ENCODE measurements around the gene TMEM200A.

Gene TMEM200A

DNA sequence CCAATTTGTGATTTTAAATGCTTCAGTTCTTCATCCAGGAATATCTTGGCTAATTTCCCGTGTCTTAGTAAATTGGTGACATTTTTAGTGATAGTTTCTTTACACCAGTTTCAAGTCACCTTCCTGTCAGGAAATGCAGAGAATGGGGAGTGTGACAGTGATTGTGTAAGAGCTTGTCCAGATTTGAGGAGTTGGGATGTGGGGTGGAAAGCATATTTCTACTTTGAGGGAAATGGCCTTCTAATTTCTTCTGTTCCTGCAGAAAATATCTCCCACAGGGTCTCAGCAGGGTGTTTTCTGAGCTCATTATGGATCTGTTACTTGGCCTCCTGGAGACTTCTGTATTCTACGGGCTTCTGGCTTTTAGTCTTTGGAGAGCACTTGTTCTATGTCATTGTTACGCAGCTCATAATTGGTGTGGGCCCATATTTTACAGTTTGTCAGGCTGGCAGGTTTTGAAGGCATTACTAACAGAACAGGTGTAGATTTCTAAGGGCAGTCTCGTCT lies 65.6 kb downstream of the TMEM200A start:
- FAIRE-seq (no peak), DNase-seq (ENCODE audit: insufficient read length) (no peak)
- TF ChIP-seq POLR2A (IDR thresholded peaks at IDR 0.05; ENCODE audit: low read depth, low read length) (no peak), POLR2AphosphoS5 (IDR thresholded peaks at IDR 0.05; ENCODE audit: low read depth, low read length) (no peak), TAF1 (IDR thresholded peaks at IDR 0.05; ENCODE audit: borderline replicate concordance, low read depth, low read length) (no peak)

GRCh38 chr6:130432838-130433237 lies 67.0 kb downstream of the TMEM200A start:
- TF ChIP-seq POLR2AphosphoS5 (IDR thresholded peaks at IDR 0.05; ENCODE audit: low read depth, low read length), result no peak
- TF ChIP-seq POLR2A (IDR thresholded peaks at IDR 0.05; ENCODE audit: low read depth, low read length), result no peak
- TF ChIP-seq TAF1 (IDR thresholded peaks at IDR 0.05; ENCODE audit: borderline replicate concordance, low read depth, low read length), result no peak
- DNase-seq (ENCODE audit: insufficient read length) (no peak), FAIRE-seq (no peak)

GRCh38 chr6:130434174-130434873 lies 68.5 kb downstream of the TMEM200A start:
- TF ChIP-seq TAF1 (IDR thresholded peaks at IDR 0.05; ENCODE audit: borderline replicate concordance, low read depth, low read length), result no peak
- TF ChIP-seq POLR2A (IDR thresholded peaks at IDR 0.05; ENCODE audit: low read depth, low read length), result no peak
- no peak for TF ChIP-seq POLR2AphosphoS5 (IDR thresholded peaks at IDR 0.05; ENCODE audit: low read depth, low read length)
- no peak for FAIRE-seq
- DNase-seq (ENCODE audit: insufficient read length), result no peak

DNA sequence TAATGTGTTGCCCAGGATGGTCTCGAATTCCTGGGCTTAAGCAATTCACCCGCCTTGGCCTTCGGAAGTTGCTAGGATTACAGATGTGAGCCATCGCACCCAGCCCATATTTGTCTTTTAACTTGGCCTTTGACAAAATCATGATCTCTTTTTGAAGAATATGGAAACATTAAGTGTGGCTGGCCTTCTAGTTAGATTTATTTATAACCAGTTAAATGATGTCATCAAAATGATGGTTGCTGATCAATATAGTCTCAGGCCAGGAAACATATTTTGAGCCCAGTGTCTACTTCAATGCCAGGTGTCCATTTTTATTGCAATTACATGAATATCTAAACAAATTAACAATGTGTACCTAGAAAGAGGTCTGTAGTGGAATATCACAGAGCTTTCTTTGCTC lies 69.4 kb downstream of the TMEM200A start:
- TF ChIP-seq TAF1 (IDR thresholded peaks at IDR 0.05; ENCODE audit: borderline replicate concordance, low read depth, low read length) (no peak), POLR2A (IDR thresholded peaks at IDR 0.05; ENCODE audit: low read depth, low read length) (no peak), POLR2AphosphoS5 (IDR thresholded peaks at IDR 0.05; ENCODE audit: low read depth, low read length) (no peak)
- FAIRE-seq (no peak), DNase-seq (ENCODE audit: insufficient read length) (no peak)

GRCh38 chr6:130437961-130438360 lies 72.1 kb downstream of the TMEM200A start:
- DNase-seq (ENCODE audit: insufficient read length) (no peak), FAIRE-seq (no peak)
- TF ChIP-seq POLR2A (IDR thresholded peaks at IDR 0.05; ENCODE audit: low read depth, low read length), result no peak
- TF ChIP-seq TAF1 (IDR thresholded peaks at IDR 0.05; ENCODE audit: borderline replicate concordance, low read depth, low read length), result no peak
- no peak for TF ChIP-seq POLR2AphosphoS5 (IDR thresholded peaks at IDR 0.05; ENCODE audit: low read depth, low read length)

DNA sequence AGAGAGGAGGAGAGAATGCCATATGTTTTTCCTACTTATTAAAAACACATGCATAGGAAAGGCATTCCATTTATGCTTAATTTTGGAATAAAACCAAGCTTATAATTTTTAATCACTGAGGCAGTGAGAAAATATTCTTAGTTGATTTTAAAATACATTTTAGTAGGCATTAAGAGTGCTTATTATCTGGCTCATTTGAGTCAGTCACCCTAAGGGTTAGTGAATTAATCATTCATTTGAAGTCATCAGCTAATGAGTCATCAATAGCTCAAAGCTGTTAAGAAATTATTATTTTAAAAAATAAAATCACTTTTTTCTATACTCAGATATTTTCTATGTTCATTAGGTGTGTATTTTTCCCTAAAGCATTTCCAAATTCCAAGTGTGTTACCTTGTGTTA lies 81.6 kb downstream of the TMEM200A start:
- no peak for TF ChIP-seq POLR2AphosphoS5 (IDR thresholded peaks at IDR 0.05; ENCODE audit: low read depth, low read length)
- no peak for TF ChIP-seq POLR2A (IDR thresholded peaks at IDR 0.05; ENCODE audit: low read depth, low read length)
- no peak for TF ChIP-seq TAF1 (IDR thresholded peaks at IDR 0.05; ENCODE audit: borderline replicate concordance, low read depth, low read length)
- no peak for DNase-seq (ENCODE audit: insufficient read length)
- FAIRE-seq, result no peak

- DNase-seq (ENCODE audit: insufficient read length), result no peak
- TF ChIP-seq POLR2A (IDR thresholded peaks at IDR 0.05; ENCODE audit: low read depth, low read length) (no peak), TAF1 (IDR thresholded peaks at IDR 0.05; ENCODE audit: borderline replicate concordance, low read depth, low read length) (no peak), POLR2AphosphoS5 (IDR thresholded peaks at IDR 0.05; ENCODE audit: low read depth, low read length) (no peak)
- no peak for FAIRE-seq
Observed at GRCh38 chr6:130452336-130452735, 86.5 kb downstream of the TMEM200A start.

- DNase-seq (ENCODE audit: insufficient read length), result no peak
- TF ChIP-seq POLR2AphosphoS5 (IDR thresholded peaks at IDR 0.05; ENCODE audit: low read depth, low read length) (no peak), TAF1 (IDR thresholded peaks at IDR 0.05; ENCODE audit: borderline replicate concordance, low read depth, low read length) (no peak), POLR2A (IDR thresholded peaks at IDR 0.05; ENCODE audit: low read depth, low read length) (no peak)
- no peak for FAIRE-seq
Observed at GRCh38 chr6:130453230-130453629, 87.4 kb downstream of the TMEM200A start.

DNA sequence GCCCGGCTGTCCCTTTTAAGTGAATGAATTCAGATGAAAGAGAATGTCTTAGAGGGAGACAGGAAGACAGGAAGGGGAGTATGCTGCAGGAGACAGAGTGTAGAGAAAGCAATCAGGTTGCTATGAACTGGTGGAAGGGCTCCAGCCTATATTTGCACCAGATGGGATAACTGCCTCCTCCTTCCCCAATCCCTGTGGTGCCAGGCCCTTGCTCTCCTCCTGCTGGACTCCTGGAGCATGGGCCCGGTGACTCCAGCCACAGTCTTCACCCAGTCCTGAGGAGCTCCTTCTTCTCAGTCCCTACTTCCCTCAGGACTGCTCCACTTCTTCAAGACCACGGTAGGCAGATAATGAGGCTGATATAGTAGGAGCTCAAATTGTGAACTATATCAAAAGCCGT lies 91.8 kb downstream of the TMEM200A start:
- TF ChIP-seq POLR2A (IDR thresholded peaks at IDR 0.05; ENCODE audit: low read depth, low read length) (no peak), TAF1 (IDR thresholded peaks at IDR 0.05; ENCODE audit: borderline replicate concordance, low read depth, low read length) (no peak)
- FAIRE-seq, result no peak
- no peak for DNase-seq (ENCODE audit: insufficient read length)

DNA sequence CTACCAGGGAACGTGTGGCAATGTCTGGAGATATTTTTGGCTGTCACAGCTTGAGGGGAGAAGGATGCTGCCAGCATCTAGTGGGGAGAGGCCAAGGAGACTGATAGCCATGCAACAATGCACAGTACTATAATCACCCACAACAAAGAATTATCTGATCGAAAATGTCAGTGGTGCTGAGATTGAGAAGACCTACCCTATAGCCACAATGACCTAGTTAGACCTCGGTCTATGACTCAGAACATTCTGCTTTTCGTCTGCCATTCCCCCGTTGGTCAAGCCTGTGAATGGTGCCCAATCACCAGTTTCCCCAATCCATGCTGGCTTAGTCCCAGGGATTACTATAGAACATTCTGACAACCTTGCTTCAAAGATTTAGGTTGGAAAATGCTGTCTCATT lies 93.5 kb downstream of the TMEM200A start:
- TF ChIP-seq POLR2A (IDR thresholded peaks at IDR 0.05; ENCODE audit: low read depth, low read length), result no peak
- TF ChIP-seq TAF1 (IDR thresholded peaks at IDR 0.05; ENCODE audit: borderline replicate concordance, low read depth, low read length), result no peak
- no peak for TF ChIP-seq POLR2AphosphoS5 (IDR thresholded peaks at IDR 0.05; ENCODE audit: low read depth, low read length)
- DNase-seq (ENCODE audit: insufficient read length), result no peak
- FAIRE-seq, result no peak

DNA sequence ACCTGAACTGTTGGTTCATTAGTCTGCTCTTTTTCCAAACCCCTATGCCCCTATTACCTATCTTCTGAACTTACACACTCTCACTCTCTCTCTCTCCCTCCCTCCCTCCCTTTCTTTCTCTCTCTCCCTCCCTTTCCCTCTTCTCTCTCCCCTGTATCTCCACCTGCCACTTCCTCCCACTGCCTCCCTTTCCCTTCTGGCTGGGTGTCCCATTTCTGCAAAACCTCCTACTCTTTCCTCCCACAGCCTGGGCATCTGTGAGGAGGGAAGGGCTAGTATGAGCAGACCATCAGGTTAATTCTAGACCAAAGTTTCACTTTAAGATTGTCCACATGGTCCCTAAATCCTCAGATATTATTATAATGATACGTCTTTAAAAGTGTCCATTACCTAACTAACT lies 95.1 kb downstream of the TMEM200A start:
- DNase-seq (ENCODE audit: insufficient read length) (no peak), FAIRE-seq (no peak)
- TF ChIP-seq POLR2AphosphoS5 (IDR thresholded peaks at IDR 0.05; ENCODE audit: low read depth, low read length) (no peak), TAF1 (IDR thresholded peaks at IDR 0.05; ENCODE audit: borderline replicate concordance, low read depth, low read length) (no peak), POLR2A (IDR thresholded peaks at IDR 0.05; ENCODE audit: low read depth, low read length) (no peak)

DNA sequence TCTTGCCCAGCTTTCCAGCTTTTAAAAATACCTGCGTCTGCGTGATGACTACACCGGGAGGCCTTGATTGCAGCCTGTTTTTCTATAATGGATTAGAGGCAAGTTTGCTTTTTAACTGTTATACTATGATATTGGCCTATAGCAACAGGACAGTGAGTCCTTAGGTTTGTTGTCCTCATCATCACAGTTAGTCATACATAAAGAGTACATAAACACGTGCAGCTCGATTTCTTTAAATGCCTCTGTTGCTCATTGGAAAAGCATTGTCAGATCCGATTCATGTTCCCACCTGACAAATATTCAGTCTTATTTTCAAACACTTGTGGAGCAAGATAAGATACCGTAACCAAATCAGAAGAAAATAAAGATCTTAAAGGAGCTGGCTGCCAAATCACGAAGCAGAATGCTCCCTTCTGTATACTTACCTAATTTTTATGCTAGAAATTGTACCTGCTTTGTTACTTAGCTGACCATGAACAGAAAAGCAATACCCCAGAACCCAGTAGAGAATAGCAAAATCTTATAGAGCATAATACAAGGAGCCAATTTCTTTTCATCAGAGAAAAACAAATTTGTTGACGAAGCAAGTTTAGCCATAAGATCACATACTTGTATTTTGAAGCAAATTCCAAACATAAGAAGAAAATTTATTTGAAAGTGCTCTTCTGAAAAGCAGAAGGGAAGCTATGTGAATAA lies 100.4 kb downstream of the TMEM200A start:
- no peak for TF ChIP-seq POLR2A (IDR thresholded peaks at IDR 0.05; ENCODE audit: low read depth, low read length)
- no peak for TF ChIP-seq TAF1 (IDR thresholded peaks at IDR 0.05; ENCODE audit: borderline replicate concordance, low read depth, low read length)
- TF ChIP-seq POLR2AphosphoS5 (IDR thresholded peaks at IDR 0.05; ENCODE audit: low read depth, low read length), result no peak
- FAIRE-seq, result no peak
- no peak for DNase-seq (ENCODE audit: insufficient read length)

Measured in GM12892 (cell line).